GM23248 (cell line): ENCODE data around the gene FBXL3. TPM values are rescaled to one million over a fixed set of nuclear protein-coding genes. Genes with fewer than 3 reads are reported as not detected.

ENCODE experiments used
- DNase-seq: peaks from one replicate; pipeline ENCODE4 v3.0.0-alpha.2; 2015
- H2AFZ ChIP-seq: fragments of 200-600 bp; sonication (generic); 2 replicates; pipeline ENCODE4 v1.6.1; 2016; ENCODE audit warnings: antibody characterized with exemption
- H3F3A ChIP-seq: fragments of 200-600 bp; sonication (generic); 2 replicates; pipeline ENCODE4 v1.6.1; 2016; ENCODE audit warnings: mild to moderate bottlenecking, antibody characterized with exemption, mixed run types; ENCODE audit not compliant: insufficient read depth
- H3K27ac ChIP-seq: fragments of 200-600 bp; sonication (generic); 2 replicates; pipeline ENCODE4 v1.5.1; 2016; ENCODE audit warnings: mild to moderate bottlenecking
- H3K27me3 ChIP-seq: fragments of 200-600 bp; sonication (generic); replicated peaks from 2 replicates; pipeline ENCODE4 v1.6.1; 2016; ENCODE audit warnings: mild to moderate bottlenecking; ENCODE audit not compliant: insufficient read depth
- H3K36me3 ChIP-seq: fragments of 200-600 bp; sonication (generic); 2 replicates; pipeline ENCODE4 v1.6.1; 2016; ENCODE audit warnings: low read depth, mild to moderate bottlenecking
- H3K4me1 ChIP-seq: fragments of 200-600 bp; sonication (generic); 2 replicates; pipeline ENCODE4 v1.6.1; 2016; ENCODE audit warnings: mild to moderate bottlenecking; ENCODE audit not compliant: insufficient read depth
- H3K4me2 ChIP-seq: fragments of 200-600 bp; sonication (generic); one replicate; pipeline ENCODE4 v1.6.1; 2016; ENCODE audit warnings: mild to moderate bottlenecking; ENCODE audit not compliant: unreplicated experiment
- H3K4me3 ChIP-seq: fragments of 200-600 bp; sonication (generic); 2 replicates; pipeline ENCODE4 v1.5.1; 2016; ENCODE audit warnings: mild to moderate bottlenecking
- H3K79me2 ChIP-seq: fragments of 200-600 bp; sonication (generic); 2 replicates; pipeline ENCODE4 v1.6.1; 2016; ENCODE audit warnings: mild to moderate bottlenecking; ENCODE audit not compliant: insufficient read depth
- H3K9ac ChIP-seq: fragments of 200-600 bp; sonication (generic); 2 replicates; pipeline ENCODE4 v1.6.1; 2016; ENCODE audit warnings: mild to moderate bottlenecking
- H3K9me2 ChIP-seq: fragments of 200-600 bp; sonication (generic); 2 replicates; pipeline ENCODE4 v1.6.1; 2016; ENCODE audit warnings: mixed run types, mild to moderate bottlenecking, moderate library complexity; ENCODE audit not compliant: insufficient read depth
- H3K9me3 ChIP-seq: fragments of 200-600 bp; sonication (generic); one replicate; pipeline ENCODE4 v1.6.1; 2017; ENCODE audit warnings: low read depth
- H4K20me1 ChIP-seq: fragments of 200-600 bp; sonication (generic); 2 replicates; pipeline ENCODE4 v1.6.0; 2016; ENCODE audit not compliant: insufficient read depth
- EZH2 ChIP-seq: fragments of 200-600 bp; sonication (generic); IDR thresholded peaks from 2 replicates; pipeline ENCODE4 v1.6.1; 2018; ENCODE audit warnings: antibody characterized with exemption, mild to moderate bottlenecking; ENCODE audit not compliant: insufficient read depth, poor library complexity, severe bottlenecking
- EZH2phosphoT487 ChIP-seq: fragments of 200-600 bp; sonication (generic); IDR thresholded peaks from 2 replicates; pipeline ENCODE4 v1.6.1; 2018; ENCODE audit warnings: antibody characterized with exemption, moderate library complexity, mild to moderate bottlenecking, low read depth; ENCODE audit not compliant: insufficient read depth
- WGBS, 2 experiments: methylation state at CpG; one replicate each; pipeline ENCODE4 v1.1.6; 2015 to 2017; ENCODE audit warnings: low lambda C conversion rate in 2 of 2, low coverage in 1 of 2; ENCODE audit errors: missing lambda C conversion rate in 2 of 2; 5-methylcytosine and 5-hydroxymethylcytosine counted together
- in situ Hi-C: fragments of 300-500 bp; cut with MboI; formaldehyde crosslinking; loops from 2 replicates; pipeline ENCODE4 v1.15.0; 2020
- polyA plus RNA-seq: library from polyadenylated mRNA; unstranded; fragments of >200 nt; fragmentation: Nextera tagmentation; extraction: Ambion mirVana; gene quantifications from 2 replicates; pipeline ENCODE4 v1.2.1, GENCODE V29; 2016
- total RNA-seq: library from RNA; depleted of rRNA; stranded (reverse); fragments of >200 nt; shearing (Covaris generic); gene quantifications from 2 replicates; pipeline ENCODE4 v1.2.3, GENCODE V29; 2014

The FBXL3 gene
- total and polyA plus RNA-seq, 2 experiments from 2014 or later = 44.8 to 83.1 TPM

DNA sequence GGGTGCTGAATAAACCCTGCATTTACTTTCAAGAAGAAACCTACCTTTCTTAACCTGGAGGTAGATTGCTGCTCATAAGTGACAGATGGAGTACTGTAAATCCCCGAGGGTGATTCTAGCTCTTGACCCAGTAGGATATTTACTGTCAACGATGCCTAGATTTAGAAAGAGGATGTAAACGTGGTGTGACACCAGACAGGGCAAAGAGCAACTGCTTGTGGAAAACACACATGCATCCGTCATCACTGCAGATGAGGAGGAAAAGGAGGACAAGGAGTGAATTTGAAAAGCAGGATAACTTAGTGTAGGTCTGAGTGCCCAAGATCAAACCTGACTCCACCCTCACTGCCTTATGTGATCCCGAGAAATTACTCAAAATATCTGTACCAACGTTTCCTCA, 44.9 kb downstream of the FBXL3 start:
- no peak overlapping the region for H2AFZ ChIP-seq
- DNase-seq = no peak
- H3K4me2 ChIP-seq = no peak overlapping the region
- H3F3A ChIP-seq = no peaks in the 10 kb centered on the region
- TF ChIP-seq EZH2 (no peak), EZH2phosphoT487 (no peak)
- no peaks in the 10 kb centered on the region for H3K36me3 ChIP-seq
- H3K4me1 ChIP-seq = no peaks in the 10 kb centered on the region
- H3K4me3 ChIP-seq = no peak overlapping the region
- no peaks in the 10 kb centered on the region for H4K20me1 ChIP-seq
- H3K9me2 ChIP-seq = no peaks in the 10 kb centered on the region
- no peak overlapping the region for H3K9ac ChIP-seq
- in situ Hi-C loops = no loop called here
- WGBS, 2 experiments = 59 to 68% methylated on average over 6 of the region's 6 CpGs
- no peaks in the 10 kb centered on the region for H3K9me3 ChIP-seq
- H3K79me2 ChIP-seq = no peaks in the 10 kb centered on the region
- peaks cover 12% of the 10 kb centered on the region for H3K27me3 ChIP-seq
- no peak overlapping the region for H3K27ac ChIP-seq

DNA sequence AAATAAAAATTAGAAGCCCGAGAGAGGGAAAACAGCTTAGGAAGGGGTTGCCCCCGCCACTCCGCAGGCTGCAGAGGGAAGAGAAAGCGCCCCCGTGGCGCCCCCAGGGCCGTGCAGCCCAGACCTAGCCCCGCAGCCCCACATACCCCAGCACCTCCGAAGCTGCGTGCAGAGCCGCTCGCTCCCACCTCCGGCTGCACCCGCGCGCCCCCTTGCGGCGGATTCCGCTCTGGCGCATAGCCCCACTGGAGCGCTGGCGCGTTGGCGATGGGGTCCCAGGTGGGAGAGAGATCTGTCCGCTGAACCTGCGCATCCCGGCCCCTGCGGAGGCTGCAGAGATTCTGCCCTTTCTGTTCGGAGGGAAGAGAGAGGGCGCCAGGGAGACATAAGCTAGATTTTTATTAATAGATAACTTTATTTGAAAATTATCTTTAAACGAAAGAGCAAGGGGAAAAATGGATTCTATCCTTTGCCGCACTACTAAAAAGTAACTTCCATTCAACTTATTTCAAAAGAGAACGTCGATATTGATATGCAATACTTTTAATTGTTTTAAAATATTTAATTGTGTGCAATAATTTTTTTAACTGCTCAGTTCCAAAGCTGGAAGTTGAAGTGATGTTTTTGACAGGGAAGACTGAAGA, 46.8 kb downstream of the FBXL3 start:
- peak overlapping the region; percentile 69 for H2AFZ ChIP-seq

DNA sequence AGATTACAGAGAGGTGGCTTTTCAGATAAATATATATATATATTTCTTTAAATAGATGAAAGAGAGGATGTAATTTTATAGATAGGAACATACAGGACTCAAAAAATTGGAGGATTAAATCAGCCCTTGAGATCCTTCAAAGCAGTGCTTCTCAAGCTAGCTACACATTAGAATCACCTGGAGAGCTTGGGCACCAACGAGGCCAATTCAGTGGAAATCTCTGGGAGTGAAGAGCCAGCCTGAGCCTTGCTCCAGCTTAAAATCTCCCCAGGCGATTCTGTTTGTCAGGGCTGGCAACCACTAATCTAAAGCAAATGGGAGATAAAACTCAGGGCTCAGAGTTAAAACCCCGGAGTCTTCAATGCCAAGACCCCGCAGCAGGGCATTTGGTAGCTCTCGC, 50.0 kb downstream of the FBXL3 start:
- no peak for DNase-seq
- H3K9ac ChIP-seq = no peak overlapping the region
- no peaks in the 10 kb centered on the region for H3K9me2 ChIP-seq
- no peaks in the 10 kb centered on the region for H3K79me2 ChIP-seq
- H2AFZ ChIP-seq = no peak overlapping the region
- no peaks in the 10 kb centered on the region for H3F3A ChIP-seq
- H3K27me3 ChIP-seq = peaks cover 15% of the 10 kb centered on the region
- H3K27ac ChIP-seq = no peak overlapping the region
- TF ChIP-seq EZH2phosphoT487 (no peak), EZH2 (no peak)
- H3K4me3 ChIP-seq = no peak overlapping the region
- 82 to 84% methylated on average over 5 of the region's 5 CpGs for WGBS, 2 experiments
- no peaks in the 10 kb centered on the region for H3K36me3 ChIP-seq
- in situ Hi-C loops = no loop called here
- no peaks in the 10 kb centered on the region for H3K9me3 ChIP-seq
- H3K4me2 ChIP-seq = no peak overlapping the region
- H4K20me1 ChIP-seq = no peaks in the 10 kb centered on the region
- no peaks in the 10 kb centered on the region for H3K4me1 ChIP-seq

More for the DNA sequence above, 46.8 kb downstream of the FBXL3 start:
- WGBS, 2 experiments = 2 to 3% methylated on average over 33 to 34 of the region's 34 CpGs
- Histone ChIP-seq H3K9me2 (no peaks in the 10 kb centered on the region), H4K20me1 (no peaks in the 10 kb centered on the region), H3F3A (no peaks in the 10 kb centered on the region), H3K9me3 (no peaks in the 10 kb centered on the region), H3K4me2 (peak overlapping the region; percentile 92), H3K27ac (no peak overlapping the region), H3K79me2 (no peaks in the 10 kb centered on the region), H3K9ac (peak overlapping the region; percentile 31; the same call in 1 of the 2 replicates), H3K36me3 (no peaks in the 10 kb centered on the region), H3K4me1 (no peaks in the 10 kb centered on the region), H3K27me3 (peaks cover 12% of the 10 kb centered on the region), H3K4me3 (peak overlapping the region; percentile 60)
- peak; percentile 78 for DNase-seq
- no peak for TF ChIP-seq EZH2phosphoT487
- TF ChIP-seq EZH2 = no peak
- in situ Hi-C loops = no loop called here

DNA sequence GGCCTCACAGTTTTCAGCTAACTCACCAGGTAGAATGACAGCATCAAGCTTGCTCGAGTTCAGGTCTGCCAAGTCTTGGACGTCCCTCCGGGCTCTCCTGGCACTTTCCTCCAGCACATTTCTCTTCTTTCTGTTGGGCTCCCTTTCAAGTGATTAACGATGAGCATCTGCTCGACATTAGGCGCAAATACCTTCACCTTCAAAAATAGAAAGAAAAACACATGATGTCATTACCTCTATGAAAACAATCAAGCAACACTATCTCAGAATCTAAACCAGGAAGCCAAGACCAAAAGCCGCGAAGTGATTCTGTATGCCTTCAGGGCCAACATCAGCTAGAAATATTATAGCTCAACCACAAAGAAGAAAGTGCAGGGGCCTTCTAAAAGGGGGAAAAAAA, 50.5 kb downstream of the FBXL3 start:
- DNase-seq = no peak
- whole genome bisulfite sequencing, 2 experiments = 80 to 86% methylated on average over 8 of the region's 8 CpGs
- no peaks in the 10 kb centered on the region for H3K9me2 ChIP-seq
- H3K27ac ChIP-seq = no peak overlapping the region
- no peaks in the 10 kb centered on the region for H3K36me3 ChIP-seq
- no peak overlapping the region for H3K4me2 ChIP-seq
- H3K79me2 ChIP-seq = no peaks in the 10 kb centered on the region
- no peaks in the 10 kb centered on the region for H3K4me1 ChIP-seq
- H4K20me1 ChIP-seq = no peaks in the 10 kb centered on the region
- TF ChIP-seq EZH2phosphoT487 (no peak), EZH2 (no peak)
- H3K9ac ChIP-seq = no peak overlapping the region
- no peak overlapping the region for H2AFZ ChIP-seq
- H3K27me3 ChIP-seq = peaks cover 13% of the 10 kb centered on the region
- H3F3A ChIP-seq = no peaks in the 10 kb centered on the region
- no peaks in the 10 kb centered on the region for H3K9me3 ChIP-seq
- in situ Hi-C loops = no loop called here
- no peak overlapping the region for H3K4me3 ChIP-seq
